Right cardiac atrium (tissue), 5 donors: ENCODE measurements around the gene PBX4. TPM values are rescaled to one million over a fixed set of nuclear protein-coding genes. Genes with fewer than 3 reads are reported as not detected.

Experiments used
- ATAC-seq, 2 donors: fragments of 200-7000 bp; cut with Tn5 transposase; one replicate each; pipeline versions ENCODE4 v1.8.0 to v1.9.1; 2020; ENCODE audit warnings: moderate library complexity in 2 of 2, mild to moderate bottlenecking in 1 of 2
- DNase-seq, 3 donors: peaks; one replicate each; pipeline ENCODE4 v3.0.0-alpha.2; 2020
- H3K27ac ChIP-seq: one replicate; pipeline ENCODE4 v1.5.1; 2013; ENCODE audit warnings: mild to moderate bottlenecking, low read length, control low read depth, moderate library complexity
- H3K27me3 ChIP-seq: one replicate; pipeline ENCODE4 v1.6.1; 2013; ENCODE audit not compliant: control insufficient read depth, insufficient read depth
- H3K4me1 ChIP-seq: one replicate; pipeline ENCODE4 v1.6.1; 2013; ENCODE audit warnings: low read length; ENCODE audit not compliant: control insufficient read depth, insufficient read depth
- H3K4me3 ChIP-seq: one replicate; pipeline ENCODE4 v1.5.1; 2013; ENCODE audit warnings: low read length, control low read depth
- H3K9me3 ChIP-seq: one replicate; pipeline ENCODE4 v1.6.1; 2013; ENCODE audit warnings: low read length; ENCODE audit not compliant: control insufficient read depth
- WGBS: extraction: QIAGEN DNeasy Blood & Tissue Kit; methylation state at CpG from one replicate; pipeline ENCODE4 v1.1.7; 2013; 5-methylcytosine and 5-hydroxymethylcytosine counted together
- intact Hi-C, 4 donors: fragments of 100-400 bp; cut with DNase I; formaldehyde crosslinking; loops; one replicate each; pipeline versions ENCODE4 v1.11.0 to v1.14.0; 2022 to 2023
- polyA plus RNA-seq: library from polyadenylated mRNA; stranded (reverse); fragments of 200-250 nt; gene quantifications from one replicate; pipeline ENCODE4 v1.2.3, GENCODE V29; 2013
- total RNA-seq, 4 donors: library from RNA; stranded (reverse); fragmentation: NEBNext Ultra II Directional; extraction: Animal tissue kit (Norgen Biotek cat#: 25700); gene quantifications; one replicate each; pipeline ENCODE4 v1.2.1, GENCODE V29; 2021
- donor health status: healthy with polysubstance abuse.
- donor health status: DM: no; HTN: yes; CAD: no.
- donor health status: DM: no; HTN: no; CAD: no.
- donor health status: DM: no; HTN: yes; CAD: no; lungs with severe emphysema.
- donor health status: DM: yes; HTN: yes; CAD: no.

The PBX4 gene
- total and polyA plus RNA-seq, 5 donors = 0.36 to 0.56 TPM; not detected in 3

- ATAC-seq = peak; percentile 0 to 2
- Histone ChIP-seq H3K4me1 (peaks cover 1% of the 10 kb centered on the region), H3K4me3 (peak within 1 kb of the TSS; percentile 79), H3K27me3 (no peaks in the 10 kb centered on the region), H3K27ac (peak within 1 kb of the TSS; percentile 82), H3K9me3 (no peaks in the 10 kb centered on the region)
- peak in 1 of 3 donors; percentile 76 for DNase-seq
- intact Hi-C loops = no loop called here
- 79% methylated on average over 74 of the region's 74 CpGs for WGBS
Measured at GRCh38 chr19:19514881-19515641, 103.4 kb downstream of the PBX4 start, which contains the start of gene TSSK6. Gene TSSK6 (minus strand): TSS chr19:19515548. CDS start chr19:19515427, 121 bp downstream.

- ATAC-seq (peak; percentile 51 to 52), DNase-seq (peak; percentile 90 to 96 (median 95))
- no peaks in the 10 kb centered on the region for H3K27me3 ChIP-seq
- no peaks in the 10 kb centered on the region for H3K9me3 ChIP-seq
- intact Hi-C loops = no loop called here
- WGBS = 14% methylated on average over 46 of the region's 46 CpGs
- H3K4me3 ChIP-seq = no peak overlapping the region
- peaks cover 1% of the 10 kb centered on the region for H3K4me1 ChIP-seq
- H3K27ac ChIP-seq = no peak overlapping the region
Measured at GRCh38 chr19:19514215-19514657, 104.3 kb downstream of the PBX4 start.

- no peak for ATAC-seq
- Histone ChIP-seq H3K9me3 (no peaks in the 10 kb centered on the region), H3K27me3 (no peaks in the 10 kb centered on the region), H3K4me1 (peaks cover 1% of the 10 kb centered on the region), H3K27ac (no peak overlapping the region), H3K4me3 (no peak overlapping the region)
- WGBS = 78% methylated on average over 17 of the region's 17 CpGs
- peak in 1 of 3 donors; percentile 63 for DNase-seq
- intact Hi-C loops = no loop called here
Measured at GRCh38 chr19:19513682-19514081, 104.8 kb downstream of the PBX4 start.

Other genes starting within 250 kb of the PBX4 start
- 10 to 100 TPM; 31.4 to 53.9 (median 36.0) TPM for gene GATAD2A, start 213.0 kb downstream of the PBX4 start, total RNA-seq
- 12.2 TPM for gene GATAD2A, start 213.0 kb downstream of the PBX4 start, polyA plus RNA-seq
- under 1 TPM; 0.28 to 0.97 (median 0.82) TPM for gene TSSK6, start 103.1 kb downstream of the PBX4 start, total RNA-seq
- 0.77 TPM for gene TSSK6, start 103.1 kb downstream of the PBX4 start, polyA plus RNA-seq
- 1,000 to 10,000 TPM in 1 of 4 donors, 100 to 1,000 TPM in 3; 785 to 1,013 (median 850) TPM for gene NDUFA13, start 102.5 kb downstream of the PBX4 start, total RNA-seq
- gene NDUFA13, start 102.5 kb downstream of the PBX4 start, polyA plus RNA-seq = 1,226 TPM
- gene YJEFN3, start 89.8 kb downstream of the PBX4 start, total RNA-seq = 1 to 10 TPM; 1.3 to 4.3 (median 1.6) TPM
- 2.9 TPM for gene YJEFN3, start 89.8 kb downstream of the PBX4 start, polyA plus RNA-seq
- under 1 TPM; 0.08 to 0.39 (median 0.22) TPM for gene CILP2, start 80.4 kb downstream of the PBX4 start, total RNA-seq
- 0.05 TPM for gene CILP2, start 80.4 kb downstream of the PBX4 start, polyA plus RNA-seq
- 1 to 10 TPM in 2 of 4 donors, under 1 TPM in 2; 0.57 to 3.0 (median 1.2) TPM for gene LPAR2, start 9.5 kb upstream of the PBX4 start, total RNA-seq
- gene LPAR2, start 9.5 kb upstream of the PBX4 start, polyA plus RNA-seq = 1.1 TPM
- 1 to 10 TPM; 3.1 to 6.3 (median 5.3) TPM for gene GMIP, start 25.0 kb upstream of the PBX4 start, total RNA-seq
- 2.3 TPM for gene GMIP, start 25.0 kb upstream of the PBX4 start, polyA plus RNA-seq
- 10 to 100 TPM; 21.7 to 28.0 (median 23.6) TPM for gene ATP13A1, start 45.0 kb upstream of the PBX4 start, total RNA-seq
- 16.7 TPM for gene ATP13A1, start 45.0 kb upstream of the PBX4 start, polyA plus RNA-seq
- 1 to 10 TPM; 3.1 to 5.9 (median 5.0) TPM for gene ZNF101, start 50.2 kb upstream of the PBX4 start, total RNA-seq
- 3.1 TPM for gene ZNF101, start 50.2 kb upstream of the PBX4 start, polyA plus RNA-seq
- 1 to 10 TPM; 4.4 to 5.8 (median 5.3) TPM for gene ZNF14, start 114.4 kb upstream of the PBX4 start, total RNA-seq
- gene ZNF14, start 114.4 kb upstream of the PBX4 start, polyA plus RNA-seq = 3.5 TPM
- gene ZNF506, start 203.1 kb upstream of the PBX4 start, total RNA-seq = 10 to 100 TPM; 13.6 to 17.4 (median 15.1) TPM
- gene ZNF506, start 203.1 kb upstream of the PBX4 start, polyA plus RNA-seq = 6.6 TPM
- 1 to 10 TPM; 7.5 to 8.9 (median 8.6) TPM for gene ZNF253, start 247.2 kb upstream of the PBX4 start, total RNA-seq
- 5.4 TPM for gene ZNF253, start 247.2 kb upstream of the PBX4 start, polyA plus RNA-seq